NCI-H2081 treated with DMSO at 0.1 percent for 48 hours (cell line): ENCODE measurements around the gene SLC26A5.
"Not testable (repeated sequence)": the region's sequence is repeated elsewhere in the genome, so short reads cannot be mapped to it uniquely, and the experiment has no call there.

Experiments used
- DNase-seq: peaks from one replicate; lab custom pipeline; 2025; lab: John Stamatoyannopoulos, UW

Gene SLC26A5

DNA sequence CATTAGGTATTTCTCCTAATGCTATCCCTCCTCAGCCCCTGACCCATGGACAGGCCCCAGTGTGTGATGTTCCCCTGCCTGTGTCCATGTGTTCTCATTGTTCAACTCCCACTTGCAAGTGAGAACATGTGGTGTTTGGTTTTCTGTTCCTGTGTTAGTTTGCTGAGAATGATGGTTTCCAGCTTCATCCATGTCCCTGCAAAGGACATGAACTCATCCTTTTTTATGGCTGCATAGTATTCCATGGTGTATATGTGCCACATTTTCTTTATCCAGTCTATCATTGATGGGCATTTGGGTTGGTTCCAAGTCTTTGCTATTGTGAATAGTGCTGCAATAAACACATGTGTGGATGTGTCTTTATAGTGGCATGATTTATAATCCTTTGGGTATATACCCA lies 46.3 kb downstream of the SLC26A5 start:
- not testable (repeated sequence) for DNase-seq

DNA sequence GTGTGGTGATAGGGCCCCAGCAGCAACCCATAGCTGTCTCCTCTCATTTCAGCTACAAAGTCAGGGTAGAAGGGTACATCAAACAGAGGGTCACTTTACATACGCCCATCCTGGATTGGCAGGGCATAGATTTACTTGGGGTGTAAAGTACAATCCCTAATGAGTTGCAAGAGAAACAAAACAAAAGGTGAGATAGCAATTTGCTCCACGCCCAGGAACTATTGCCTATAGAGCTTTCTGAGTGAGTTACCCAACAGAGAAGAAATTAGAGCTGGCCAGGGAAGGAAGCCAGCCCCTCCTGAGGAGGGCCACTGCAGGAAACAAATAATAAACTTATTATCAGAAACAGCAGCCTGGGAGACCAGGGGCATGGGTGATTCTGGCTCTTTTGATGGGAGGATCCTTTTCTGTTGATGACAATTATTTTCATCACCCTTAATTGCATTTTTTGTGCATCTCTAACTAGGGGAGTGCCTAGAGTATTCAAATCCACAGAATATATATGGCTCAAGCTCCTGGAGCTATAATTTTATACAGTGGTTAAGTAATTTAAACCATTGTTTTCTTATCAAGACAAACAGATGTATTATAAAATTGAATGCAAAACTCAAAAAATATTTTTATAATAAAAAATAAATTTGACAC lies 47.4 kb downstream of the SLC26A5 start:
- DNase-seq: no peak

DNA sequence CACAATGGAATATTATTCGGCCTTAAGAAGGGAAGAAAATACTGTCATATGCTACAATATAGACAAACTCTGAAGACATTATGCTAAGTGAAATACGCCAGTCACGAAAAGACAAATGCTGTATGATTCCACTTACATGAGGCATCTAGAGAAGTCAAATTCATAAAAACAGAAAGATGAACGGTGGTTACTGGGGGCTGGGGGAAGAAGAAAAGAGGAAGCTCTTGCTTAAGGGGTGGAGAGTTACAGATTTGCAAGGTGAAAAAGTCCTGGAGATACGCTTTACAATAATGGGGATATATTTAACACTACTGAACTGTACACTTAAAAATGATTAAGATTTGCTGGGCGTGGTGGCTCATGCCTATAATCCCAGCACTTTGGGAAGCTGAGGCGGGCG lies 49.5 kb downstream of the SLC26A5 start:
- DNase-seq: no peak

- DNase-seq: no peak
Measured at GRCh38 chr7:103395071-103395470, 50.9 kb downstream of the SLC26A5 start.

GRCh38 chr7:103394566-103394965 lies 51.4 kb downstream of the SLC26A5 start:
- no peak for DNase-seq

DNA sequence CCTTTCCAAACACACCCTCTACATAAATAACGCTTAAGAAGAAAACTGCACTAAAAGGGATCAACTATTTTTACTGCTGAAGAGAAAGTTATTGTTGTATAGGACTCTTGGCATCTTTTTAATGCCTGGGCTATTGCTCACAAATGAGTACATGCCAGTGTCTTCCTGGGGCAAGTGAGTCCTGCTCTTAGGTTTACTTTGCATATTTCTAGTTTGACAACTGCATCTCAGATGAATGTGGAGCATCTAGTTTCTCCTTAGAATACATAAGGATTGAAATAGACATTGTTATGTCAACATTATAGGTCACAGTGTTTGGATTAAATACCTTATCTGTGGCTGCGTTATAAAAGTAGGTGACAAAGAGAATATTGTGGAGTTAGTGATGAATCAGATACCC lies 54.0 kb downstream of the SLC26A5 start:
- no peak for DNase-seq

- no peak for DNase-seq
Measured at GRCh38 chr7:103391150-103391549, 54.9 kb downstream of the SLC26A5 start.

DNA sequence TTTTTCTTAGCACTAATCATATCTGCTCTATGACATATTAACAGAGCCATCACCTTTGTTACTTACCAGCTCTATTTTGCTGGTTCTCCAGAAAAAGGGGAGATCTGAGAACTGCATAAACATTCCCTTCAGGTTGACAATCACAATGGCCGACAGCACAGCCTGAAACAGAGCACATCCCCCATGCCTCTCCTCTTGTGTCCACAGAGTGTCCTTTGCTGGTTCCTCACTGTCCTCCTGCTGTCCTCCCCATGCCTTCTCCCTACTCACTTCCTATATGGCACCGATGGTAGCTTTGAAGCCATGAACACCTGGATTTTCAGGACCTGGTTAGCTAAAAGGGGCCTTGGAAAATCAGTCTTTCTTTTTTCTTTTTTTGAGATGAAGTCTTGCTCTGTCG lies 56.7 kb downstream of the SLC26A5 start:
- no peak for DNase-seq

DNA sequence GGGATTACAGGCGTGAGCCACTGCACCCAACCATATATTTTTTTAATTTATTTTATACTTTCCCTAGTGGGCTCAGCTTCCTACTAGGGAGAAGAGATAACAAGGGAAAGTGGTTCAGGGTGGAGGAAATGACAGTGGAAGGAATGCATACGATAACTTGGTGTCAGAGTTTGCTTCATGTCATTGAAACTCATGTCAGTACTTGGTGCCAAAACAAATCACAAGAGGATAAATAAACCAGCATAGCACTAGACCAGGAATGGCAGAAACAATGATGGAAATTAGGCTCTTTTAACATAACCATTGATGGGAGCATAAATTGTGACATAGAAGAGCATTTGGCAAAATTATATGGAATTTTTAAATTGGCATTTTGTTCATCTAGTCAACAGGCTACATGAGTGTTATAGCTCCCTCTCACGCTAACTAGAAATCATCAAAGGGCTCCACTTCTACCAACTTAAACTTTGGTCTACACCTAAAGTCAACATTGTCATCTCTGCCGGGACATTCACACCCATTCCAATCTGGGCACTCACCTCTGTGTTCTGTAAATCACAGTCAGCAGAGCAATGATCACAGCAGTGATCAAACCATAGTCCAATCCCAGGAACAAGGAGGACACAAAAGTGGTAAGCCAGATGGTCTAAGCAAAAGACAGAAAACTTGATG lies 57.4 kb downstream of the SLC26A5 start:
- DNase-seq: no peak

DNA sequence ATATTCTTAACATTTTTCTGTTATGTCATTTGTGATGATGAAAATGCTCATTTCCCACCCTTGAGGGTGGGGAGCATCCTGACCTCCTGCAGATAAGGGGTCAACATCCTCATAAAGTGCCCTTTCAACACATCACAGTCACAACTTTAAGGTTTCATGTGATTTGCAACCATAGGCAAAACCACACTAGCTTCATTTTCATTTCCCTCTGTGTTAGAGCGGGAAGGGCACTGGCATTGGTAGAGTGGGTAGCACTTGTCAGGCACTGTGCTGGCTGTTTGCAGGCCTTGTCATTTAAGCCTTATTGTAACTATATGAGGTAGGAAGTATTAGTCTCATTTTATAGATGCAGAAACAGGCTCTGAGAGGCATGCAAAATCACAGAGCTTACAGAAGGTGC lies 58.8 kb downstream of the SLC26A5 start:
- DNase-seq: no peak

DNA sequence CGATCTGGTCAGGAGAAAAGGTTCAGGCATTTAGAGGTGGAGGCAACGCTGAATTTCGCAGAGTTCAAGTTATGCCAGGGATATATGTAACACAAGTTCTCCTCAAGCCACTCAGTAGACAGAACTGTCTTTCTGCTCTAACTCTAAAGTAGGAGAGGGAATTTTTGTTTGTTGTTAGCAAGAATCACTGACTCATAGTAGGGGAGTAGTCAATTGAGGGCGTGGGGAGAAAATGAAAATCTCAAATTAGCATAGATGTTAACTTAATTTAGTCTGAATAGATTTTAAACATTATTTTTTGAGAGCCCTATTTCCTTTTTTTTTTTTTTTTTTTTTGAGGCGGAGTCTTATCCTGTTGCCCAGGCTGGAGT lies 64.0 kb downstream of the SLC26A5 start:
- DNase-seq: no peak

DNA sequence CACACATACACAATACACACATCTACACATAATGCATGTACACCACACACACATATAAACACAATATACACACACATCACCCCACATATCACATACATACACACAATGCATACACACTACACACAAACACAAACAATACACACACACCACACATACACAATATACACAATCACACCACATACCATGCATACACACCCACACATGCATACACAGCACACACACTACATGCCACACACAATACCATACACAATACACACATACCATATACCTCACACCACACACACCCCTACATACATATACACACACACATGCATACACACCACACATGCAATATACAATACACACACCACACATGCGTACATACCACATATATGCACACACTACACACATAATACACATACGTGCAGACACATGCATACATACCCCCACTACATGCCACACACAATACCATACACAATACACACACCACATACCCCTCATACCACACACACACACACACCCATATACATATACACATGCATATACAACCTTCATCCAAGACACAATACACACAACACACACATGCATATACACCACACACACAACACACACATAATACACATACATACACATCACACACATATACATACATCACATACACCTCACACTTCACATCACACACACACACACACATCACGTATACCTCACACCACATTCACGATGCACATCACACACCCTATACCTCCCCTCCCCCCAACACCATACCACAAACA lies 64.6 kb downstream of the SLC26A5 start:
- DNase-seq: no peak

GRCh38 chr7:103380395-103381191 lies 65.4 kb downstream of the SLC26A5 start:
- no peak for DNase-seq

DNA sequence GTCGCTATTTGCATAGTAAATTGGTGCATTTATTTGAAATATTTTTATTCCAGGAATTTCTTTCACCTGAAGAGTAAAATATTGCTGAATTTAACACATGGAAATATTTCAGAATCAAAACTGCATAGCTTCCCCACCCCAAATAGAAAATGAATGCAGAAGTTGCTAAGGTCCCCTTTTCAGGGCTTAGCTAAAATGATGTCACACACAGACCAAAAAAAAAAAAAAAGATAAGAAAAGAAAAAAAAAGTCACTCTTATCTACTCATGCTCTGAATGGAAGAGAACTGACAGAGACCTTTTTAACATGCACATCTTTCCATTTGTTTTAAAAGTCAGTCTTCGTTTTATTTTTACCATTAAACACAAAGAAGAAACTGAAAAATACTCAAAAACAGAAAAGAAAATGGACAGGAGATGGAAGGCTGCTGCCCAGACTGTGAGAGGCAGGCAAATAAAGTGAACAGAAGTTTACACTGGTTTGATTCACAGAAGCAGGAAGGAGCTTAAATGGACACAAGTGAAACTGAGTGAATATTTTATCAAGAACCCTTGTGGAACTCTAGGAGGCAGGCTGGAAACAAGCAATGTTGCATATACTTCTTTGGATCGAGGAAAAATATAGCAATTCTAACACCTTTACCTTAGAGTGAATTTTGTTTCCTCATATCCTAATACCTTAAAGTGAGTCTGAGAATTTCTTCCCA lies 66.6 kb downstream of the SLC26A5 start:
- no peak for DNase-seq

- no peak for DNase-seq
Measured at GRCh38 chr7:103373866-103374643, 72.0 kb downstream of the SLC26A5 start.

DNA sequence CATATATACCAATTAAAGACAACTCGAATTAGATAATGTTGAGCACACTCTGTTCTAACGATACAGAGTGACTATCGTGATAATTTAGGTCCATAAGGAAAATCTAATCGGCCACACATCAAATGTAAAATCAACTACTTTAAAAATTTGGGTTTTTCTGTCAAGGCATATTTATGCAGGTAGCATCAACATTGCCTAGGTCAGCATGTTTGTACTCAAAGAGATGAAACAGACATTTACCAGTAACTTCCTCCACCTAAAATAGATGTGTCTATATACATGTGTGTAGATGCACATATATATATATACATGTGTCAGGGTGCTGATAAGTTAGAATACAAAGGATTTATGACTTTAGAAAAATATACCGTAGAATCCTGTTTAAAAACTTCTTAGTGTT lies 76.6 kb downstream of the SLC26A5 start:
- DNase-seq: no peak

DNA sequence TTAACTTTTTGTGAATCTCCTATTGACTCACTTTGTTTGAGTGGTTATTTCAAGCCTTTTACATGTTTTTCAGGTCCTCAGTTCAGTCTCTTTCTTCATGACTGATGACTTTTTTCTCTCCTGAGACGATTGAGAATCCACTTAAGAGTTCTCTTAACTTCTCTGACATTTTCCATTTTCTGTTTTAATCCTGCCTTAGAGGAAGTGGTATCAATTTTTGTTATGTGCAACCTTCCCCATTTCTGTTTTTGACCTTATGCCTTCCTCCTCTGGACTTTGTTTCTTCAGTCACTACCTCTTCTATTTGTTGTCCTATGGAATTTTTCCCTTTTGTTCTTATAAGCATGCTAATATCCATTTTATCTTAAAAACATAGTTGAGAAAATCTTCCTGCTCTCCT lies 96.2 kb downstream of the SLC26A5 start:
- no peak for DNase-seq

DNA sequence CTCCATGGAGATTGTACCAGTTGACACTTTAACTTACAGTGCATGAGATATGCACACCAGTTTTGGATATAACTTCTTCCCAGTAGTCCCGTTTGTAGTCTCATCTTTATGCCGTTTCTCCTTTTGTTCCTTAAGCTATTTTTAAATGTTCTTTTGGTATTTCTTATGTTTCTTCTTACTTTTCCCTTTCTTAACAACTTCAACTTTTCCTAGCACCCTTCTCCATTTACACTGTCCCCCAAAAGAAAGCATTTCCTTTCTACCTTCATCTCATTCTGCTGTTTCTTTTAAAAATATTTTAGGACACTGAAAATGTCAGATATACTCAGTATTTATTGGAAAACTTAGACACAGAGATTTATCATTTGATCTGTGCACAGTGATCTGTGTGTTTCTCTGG lies 97.0 kb downstream of the SLC26A5 start:
- DNase-seq: no peak

DNA sequence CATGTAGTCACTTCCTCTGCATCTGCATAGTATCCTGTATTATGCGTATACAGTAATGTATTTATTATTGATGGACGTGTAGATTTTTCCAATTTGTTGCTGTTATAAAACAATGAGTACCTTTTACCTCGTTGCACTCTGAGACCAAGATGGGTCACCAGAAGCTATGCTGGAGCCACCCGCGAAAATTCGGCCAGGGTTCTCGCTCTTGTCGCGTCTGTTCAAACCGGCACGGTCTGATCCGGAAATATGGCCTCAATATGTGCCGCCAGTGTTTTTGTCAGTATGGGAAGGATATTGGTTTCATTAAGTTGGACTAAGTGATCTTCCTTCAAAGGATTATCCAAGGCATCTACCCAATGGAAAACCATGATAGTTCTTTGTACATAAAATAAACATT lies 97.6 kb downstream of the SLC26A5 start:
- DNase-seq: no peak

DNA sequence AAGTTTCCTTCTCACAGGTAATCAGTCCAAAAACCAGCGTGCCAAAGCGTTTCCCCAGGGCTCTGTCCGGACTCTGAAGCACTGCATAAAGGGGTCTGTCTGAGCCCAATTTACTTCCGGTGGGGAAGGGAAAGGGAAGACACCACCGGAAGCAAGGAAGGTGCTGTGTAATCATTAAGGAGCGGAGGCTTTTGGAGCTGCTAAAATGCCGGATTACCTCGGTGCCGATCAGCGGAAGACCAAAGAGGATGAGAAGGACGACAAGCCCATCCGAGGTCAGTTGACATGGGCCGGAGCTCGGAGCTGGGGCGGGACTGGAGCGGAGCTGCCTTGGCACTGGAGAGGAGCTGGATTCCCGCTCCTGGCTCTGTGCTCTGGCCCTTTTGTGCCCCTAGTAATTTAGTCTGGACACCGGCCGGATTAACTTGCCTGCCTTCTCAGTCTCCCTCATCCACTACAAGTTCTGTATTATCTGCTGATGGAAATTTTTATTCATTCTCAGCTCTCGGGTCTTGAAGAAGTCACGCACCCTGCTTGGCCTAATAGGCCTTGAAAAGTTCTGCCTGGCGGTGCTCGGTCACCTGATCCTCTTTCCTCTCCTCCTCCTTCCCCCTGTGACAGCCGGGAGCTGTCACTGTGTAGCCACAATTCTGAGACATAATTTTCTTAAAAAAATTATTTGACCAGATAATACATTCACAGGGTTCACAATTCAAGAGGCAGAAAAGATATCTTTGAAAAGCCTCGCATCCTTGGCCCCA lies 98.3 kb downstream of the SLC26A5 start, which contains the start of gene PSMC2:
TSS of gene PSMC2 (plus strand) at position 137 of the 761 bp plus-strand sequence. CDS start at position 206, 69 bp downstream.
- DNase-seq: peak; percentile 84
